ENCODE results near the gene CDKAL1. TPM values are rescaled to one million over a fixed set of nuclear protein-coding genes. Genes with fewer than 3 reads are reported as not detected.

CDKAL1 gene
- total RNA-seq, 1 donor from 2014 or later = 9.1 TPM

- Histone ChIP-seq H3K9me3 (replicated peaks) (peaks cover 24% of the 10 kb centered on the region), H3K27ac (replicated peaks) (no peak overlapping the region), H3K4me3 (no peak overlapping the region), H3K36me3 (peaks cover 9% of the 10 kb centered on the region), H3K4me1 (peaks cover 3% of the 10 kb centered on the region), H3K27me3 (ENCODE audit: low read depth) (no peaks in the 10 kb centered on the region)
- no peak for DNase-seq
- intact Hi-C loops (cut with micrococcal nuclease) = no loop called here
- no peak for TF ChIP-seq CTCF (IDR thresholded peaks at IDR 0.05; ENCODE audit: borderline replicate concordance)
Observed at GRCh38 chr6:21074484-21074883, 540.2 kb downstream of the CDKAL1 start.

GRCh38 chr6:21075986-21076385 is 541.7 kb downstream of the CDKAL1 start:
- Histone ChIP-seq H3K27me3 (ENCODE audit: low read depth) (no peaks in the 10 kb centered on the region), H3K27ac (replicated peaks) (no peak overlapping the region), H3K4me3 (no peak overlapping the region), H3K4me1 (peaks cover 6% of the 10 kb centered on the region), H3K36me3 (peaks cover 9% of the 10 kb centered on the region), H3K9me3 (replicated peaks) (peaks cover 17% of the 10 kb centered on the region)
- no peak for TF ChIP-seq CTCF (IDR thresholded peaks at IDR 0.05; ENCODE audit: borderline replicate concordance)
- intact Hi-C loops (cut with micrococcal nuclease) = no loop called here
- no peak for DNase-seq

GRCh38 chr6:21078497-21078896 is 544.2 kb downstream of the CDKAL1 start:
- Histone ChIP-seq H3K9me3 (replicated peaks) (peaks cover 9% of the 10 kb centered on the region), H3K4me1 (peaks cover 6% of the 10 kb centered on the region), H3K4me3 (no peak overlapping the region), H3K36me3 (peaks cover 5% of the 10 kb centered on the region), H3K27me3 (ENCODE audit: low read depth) (no peaks in the 10 kb centered on the region), H3K27ac (replicated peaks) (no peak overlapping the region)
- TF ChIP-seq CTCF (IDR thresholded peaks at IDR 0.05; ENCODE audit: borderline replicate concordance) = no peak
- intact Hi-C loops (cut with micrococcal nuclease) = no loop called here
- no peak for DNase-seq

- intact Hi-C loops (cut with micrococcal nuclease) = no loop called here
- H3K4me3 ChIP-seq = no peak overlapping the region
Observed at GRCh38 chr6:21079468-21080048, 545.3 kb downstream of the CDKAL1 start.

GRCh38 chr6:21080221-21080620 is 546.0 kb downstream of the CDKAL1 start:
- Histone ChIP-seq H3K4me1 (peaks cover 6% of the 10 kb centered on the region), H3K36me3 (no peaks in the 10 kb centered on the region), H3K9me3 (replicated peaks) (peaks cover 6% of the 10 kb centered on the region), H3K27me3 (ENCODE audit: low read depth) (no peaks in the 10 kb centered on the region), H3K27ac (replicated peaks) (no peak overlapping the region), H3K4me3 (no peak overlapping the region)
- no peak for TF ChIP-seq CTCF (IDR thresholded peaks at IDR 0.05; ENCODE audit: borderline replicate concordance)
- DNase-seq = no peak
- intact Hi-C loops (cut with micrococcal nuclease) = no loop called here

More at GRCh38 chr6:21079468-21080048, 545.3 kb downstream of the CDKAL1 start:
- Histone ChIP-seq H3K27ac (replicated peaks) (no peak overlapping the region), H3K9me3 (replicated peaks) (peaks cover 6% of the 10 kb centered on the region), H3K36me3 (no peaks in the 10 kb centered on the region), H3K27me3 (ENCODE audit: low read depth) (no peaks in the 10 kb centered on the region), H3K4me1 (peaks cover 6% of the 10 kb centered on the region)
- no peak for DNase-seq
- no peak for TF ChIP-seq CTCF (IDR thresholded peaks at IDR 0.05; ENCODE audit: borderline replicate concordance)
